Stimulated activated CD4-positive, alpha-beta T cell treated with anti-CD3 and anti-CD28 coated beads, Interleukin-2, amount 100 ng/mL, for 48 hours (primary cell): ENCODE measurements around the gene PRKG1.

ENCODE experiments used
- DNase-seq, 2 donors: peaks; one replicate each; pipeline ENCODE4 v3.0.0-alpha.2; 2020

PRKG1 gene

DNA sequence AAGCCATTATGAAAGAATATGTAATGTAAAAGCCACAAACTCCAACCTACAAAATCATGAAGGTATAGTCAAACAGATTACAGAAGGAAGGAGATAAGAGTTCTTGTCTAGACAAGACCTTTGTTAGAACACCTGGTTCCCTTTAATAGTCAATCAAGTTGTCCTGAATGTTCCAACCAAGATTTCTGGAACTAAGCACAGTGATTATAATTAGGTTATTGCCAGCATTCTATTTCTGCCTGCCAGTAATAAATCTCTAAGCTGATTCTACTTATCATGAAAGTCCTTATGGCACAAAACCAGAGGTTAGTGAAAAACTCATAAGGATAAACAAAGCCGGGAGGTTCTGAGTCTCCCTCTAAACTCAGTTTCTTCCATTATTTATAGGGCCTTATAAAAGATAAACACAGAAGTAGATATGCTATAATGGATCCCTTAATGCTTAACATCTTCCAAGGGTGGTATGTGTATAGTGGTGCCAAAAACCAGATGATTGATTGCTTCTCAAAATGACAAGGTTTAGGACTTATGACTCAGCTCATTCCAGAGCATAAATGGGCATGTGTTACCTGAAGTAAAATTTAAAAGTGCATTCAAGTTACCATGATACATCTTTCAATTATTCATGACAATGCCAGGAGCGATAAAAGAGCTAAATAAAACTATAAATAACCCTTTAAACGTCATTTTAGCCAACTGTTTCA is 387.9 kb downstream of the PRKG1 start:
- no peak for DNase-seq

DNA sequence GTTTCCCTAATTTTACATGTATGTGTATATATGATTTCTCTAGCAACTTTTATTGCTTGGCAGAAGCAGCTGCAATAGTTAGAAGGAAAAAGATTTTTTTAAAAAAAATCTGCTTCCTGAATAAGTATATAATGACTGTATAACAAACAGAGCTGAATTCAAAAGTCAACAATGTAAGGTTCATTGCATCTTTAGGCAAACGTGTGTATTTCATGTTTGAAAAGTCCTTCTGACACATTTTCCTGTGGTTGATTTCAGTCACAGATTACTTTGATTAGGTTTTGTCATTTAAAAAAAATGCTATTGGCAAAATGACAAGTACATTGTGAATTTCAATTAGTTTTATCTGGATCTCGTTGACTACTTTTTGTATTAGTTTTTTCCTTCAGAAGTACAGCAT is 394.1 kb downstream of the PRKG1 start:
- no peak for DNase-seq

DNA sequence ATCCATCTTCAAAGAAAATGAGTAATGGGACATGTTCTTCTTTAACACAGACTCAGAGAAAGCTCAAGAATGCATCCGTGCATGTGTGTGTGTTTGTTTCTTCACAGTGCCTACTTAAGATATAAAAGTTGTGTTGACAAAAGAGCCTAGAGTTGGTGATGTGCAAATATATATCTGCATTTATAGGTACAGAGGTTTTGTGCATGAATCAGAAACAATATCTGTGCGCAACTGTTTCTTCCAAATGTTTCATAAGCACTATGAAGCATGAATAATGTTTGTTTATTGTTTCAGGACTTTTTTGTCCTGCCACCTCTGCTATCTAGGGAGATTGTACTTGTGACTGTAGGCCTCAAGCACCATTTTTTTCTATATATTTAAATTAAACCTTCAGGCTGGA is 395.4 kb downstream of the PRKG1 start:
- DNase-seq, result no peak

DNA sequence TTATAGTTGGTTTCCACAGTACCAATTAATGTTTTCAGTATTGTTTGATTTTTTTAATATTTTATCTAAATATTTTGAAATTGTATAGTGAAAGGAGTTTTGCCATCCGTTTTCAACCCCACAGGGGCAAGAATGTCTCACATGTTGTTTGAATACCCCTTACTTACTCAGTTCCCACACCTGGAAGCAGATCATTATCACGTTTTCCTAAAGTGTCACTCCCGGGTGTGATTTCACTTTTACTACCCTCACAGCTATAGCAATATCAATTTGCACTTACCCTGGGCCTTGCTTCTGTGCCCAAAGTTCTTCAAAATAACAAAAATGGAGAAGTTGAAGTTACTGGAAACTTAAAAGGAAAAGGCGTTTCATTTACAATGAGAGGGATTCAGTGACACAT is 397.0 kb downstream of the PRKG1 start:
- DNase-seq, result no peak

DNA sequence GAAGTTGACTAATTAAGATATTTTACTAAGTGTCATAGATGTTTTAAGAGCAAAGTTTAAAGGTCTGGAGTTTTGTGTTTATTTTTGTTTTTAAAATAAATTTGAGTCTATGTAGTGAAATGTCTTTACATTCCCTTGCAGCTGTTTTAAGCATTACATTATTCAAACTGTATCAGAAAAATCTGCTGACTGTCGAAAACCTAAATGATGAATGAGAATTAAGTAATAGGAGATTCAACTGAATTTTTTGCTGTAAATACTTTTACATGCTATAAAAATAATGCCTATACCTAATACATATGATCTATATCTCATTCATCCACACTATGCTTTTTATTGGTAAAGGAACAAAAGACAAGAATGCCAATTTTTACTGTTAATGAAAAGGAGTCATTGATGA is 397.9 kb downstream of the PRKG1 start:
- DNase-seq, result no peak

DNA sequence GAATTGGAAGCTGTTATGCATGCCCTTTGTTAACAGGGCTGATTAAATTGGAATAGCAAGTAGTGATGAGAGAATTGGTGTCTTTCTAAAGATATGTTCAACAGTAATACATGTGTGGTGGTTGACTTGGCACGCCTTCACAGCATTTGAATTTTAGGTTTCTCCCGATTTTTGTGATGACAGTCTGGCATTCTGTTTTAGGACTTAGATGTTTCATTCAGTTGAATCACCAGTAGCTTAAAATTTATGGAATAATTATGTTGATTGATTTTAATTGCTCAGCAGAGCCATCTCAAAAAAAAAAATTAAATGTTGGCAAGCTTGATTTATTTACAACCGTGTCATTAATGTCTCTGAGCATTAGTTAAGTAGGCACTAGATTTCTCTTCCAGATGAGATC is 405.4 kb downstream of the PRKG1 start:
- DNase-seq, result no peak

DNA sequence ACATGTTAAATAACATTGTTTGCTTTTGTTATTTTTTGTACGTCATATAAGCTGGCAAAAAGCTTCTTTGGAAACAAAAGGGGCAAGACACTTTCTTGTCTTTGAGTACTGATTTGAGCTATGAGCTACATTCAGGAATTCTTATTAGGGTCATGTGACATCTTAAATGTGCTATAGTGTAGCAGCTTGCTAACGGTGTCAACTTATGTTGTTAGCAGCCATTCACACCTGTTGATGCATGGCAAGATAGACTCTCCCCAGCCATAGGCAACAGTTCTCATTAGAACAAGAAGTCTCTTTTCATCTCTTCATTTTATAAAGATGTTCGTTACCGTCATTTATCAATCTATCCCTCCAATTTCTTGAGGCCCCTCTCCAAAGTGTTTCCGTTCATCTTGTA is 411.4 kb downstream of the PRKG1 start:
- no peak for DNase-seq

DNA sequence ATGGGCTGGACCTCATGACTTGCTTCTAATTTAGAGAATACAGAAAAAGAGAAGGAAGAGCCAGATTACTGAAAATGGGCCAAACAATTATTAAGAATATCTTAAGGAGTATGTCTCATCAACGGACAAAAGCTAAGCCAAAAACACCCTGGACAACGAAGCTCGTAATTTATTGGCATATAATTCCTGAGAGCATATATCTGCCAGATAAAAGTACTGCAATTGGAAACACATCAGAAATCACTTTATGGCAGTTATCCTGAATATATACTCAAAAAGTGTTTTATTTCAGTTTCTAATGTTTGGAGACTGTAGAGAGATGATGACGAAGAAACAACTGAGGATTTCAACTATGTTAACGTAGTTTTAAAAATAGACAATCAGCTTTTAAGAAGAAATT is 413.3 kb downstream of the PRKG1 start:
- no peak for DNase-seq

DNA sequence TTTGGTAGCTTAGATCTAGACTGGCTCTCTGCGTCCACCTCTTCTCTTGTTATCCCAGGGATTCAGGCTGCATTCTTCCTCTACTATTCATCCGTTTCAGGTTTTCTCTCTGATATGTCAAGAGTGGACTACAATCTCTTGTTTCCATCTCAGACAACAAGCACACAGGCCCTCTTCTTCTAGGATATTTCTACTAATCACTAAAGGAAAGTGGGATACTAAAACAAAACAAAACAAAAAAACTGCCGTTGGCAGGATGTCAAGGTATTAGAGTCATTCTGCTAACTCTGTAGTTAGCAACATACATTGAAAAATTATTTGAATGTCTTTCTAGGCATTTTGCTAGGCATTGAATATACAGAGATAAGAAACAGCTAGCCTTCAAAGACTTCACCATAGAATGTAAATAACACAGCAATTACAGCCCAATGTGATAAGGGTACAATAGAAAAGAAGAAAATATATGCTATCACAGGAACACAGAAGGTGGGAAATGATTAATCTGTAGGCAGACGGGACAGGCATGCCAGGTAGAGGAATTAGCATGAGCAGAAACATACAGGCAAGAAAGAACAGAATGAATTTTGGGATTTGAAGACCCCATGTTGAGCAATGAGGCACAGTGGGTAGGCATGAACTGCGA is 414.6 kb downstream of the PRKG1 start:
- no peak for DNase-seq

DNA sequence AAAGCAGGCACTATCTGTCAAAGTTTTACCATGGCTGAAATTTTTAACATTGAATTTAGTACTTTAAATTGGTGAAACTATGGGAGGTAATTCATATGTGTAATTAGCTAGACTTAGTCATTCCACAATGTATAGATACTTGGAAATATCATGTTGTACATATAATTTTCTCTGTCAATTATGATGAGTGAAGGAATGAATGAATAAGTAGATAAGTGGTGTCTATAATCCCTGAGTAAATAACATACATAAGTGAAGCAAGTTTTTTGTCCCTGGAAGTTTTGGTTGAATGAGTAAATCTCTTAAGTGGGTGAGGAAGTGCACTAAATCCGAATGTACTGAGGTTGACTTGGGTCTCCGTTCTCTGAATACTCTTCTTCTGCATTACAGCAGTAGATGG is 424.1 kb downstream of the PRKG1 start:
- no peak for DNase-seq

DNA sequence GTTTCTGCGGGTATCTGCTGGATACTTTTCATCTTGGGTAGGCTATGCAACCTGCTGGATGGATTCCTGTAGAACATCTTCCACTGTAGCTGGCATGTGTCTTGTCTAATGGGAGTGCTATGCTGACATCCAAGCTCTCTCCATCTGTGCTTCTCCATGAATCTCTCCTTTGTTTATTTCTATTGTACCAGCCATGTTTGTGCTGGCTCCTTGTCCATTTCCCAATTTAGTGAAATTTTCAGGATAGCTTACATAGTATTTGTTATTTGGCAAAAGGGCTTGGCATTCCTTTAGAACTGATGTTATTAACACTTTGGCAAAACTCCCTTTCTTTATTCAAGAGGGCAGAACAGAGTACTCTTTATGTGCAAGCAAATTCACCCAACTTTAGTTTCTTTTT is 427.1 kb downstream of the PRKG1 start:
- DNase-seq, result no peak

DNA sequence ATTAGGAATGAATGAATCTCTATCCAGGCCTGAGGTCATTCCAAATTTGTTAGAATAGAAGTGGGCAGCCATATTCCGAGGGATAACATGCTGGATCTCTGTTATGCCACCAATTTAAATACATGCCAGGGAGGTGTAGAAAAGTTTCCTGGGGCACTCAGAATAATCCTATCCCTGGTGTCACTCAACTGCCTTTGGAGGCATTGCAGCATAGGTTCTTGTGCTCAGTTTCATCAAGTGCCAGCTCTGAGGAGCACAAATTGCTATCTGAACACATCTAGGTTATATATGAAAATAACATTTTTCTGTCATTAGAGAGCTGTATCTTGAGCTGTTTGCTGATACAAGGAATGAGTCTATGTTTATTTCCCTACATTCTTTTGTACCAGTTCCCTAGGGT is 427.8 kb downstream of the PRKG1 start:
- DNase-seq, result no peak

DNA sequence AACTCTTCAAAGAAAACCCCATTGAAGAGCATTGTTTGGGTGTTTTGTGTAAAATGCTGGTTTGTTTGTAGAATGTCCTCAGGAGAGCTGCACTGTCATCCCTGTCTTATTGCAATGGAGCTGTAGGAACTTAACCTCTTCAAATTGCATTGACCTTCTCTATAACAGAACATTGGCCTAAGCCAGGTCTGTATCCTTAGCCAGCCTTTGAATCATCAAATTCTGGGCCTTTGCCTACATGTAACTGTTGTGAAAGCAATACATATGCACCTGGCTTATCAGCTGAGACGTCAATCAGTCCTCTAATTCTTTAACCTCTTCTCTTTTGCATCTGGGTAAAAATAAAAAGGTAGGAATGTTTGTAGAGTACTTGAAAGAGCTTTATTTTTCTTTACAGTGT is 429.1 kb downstream of the PRKG1 start:
- DNase-seq, result no peak

DNA sequence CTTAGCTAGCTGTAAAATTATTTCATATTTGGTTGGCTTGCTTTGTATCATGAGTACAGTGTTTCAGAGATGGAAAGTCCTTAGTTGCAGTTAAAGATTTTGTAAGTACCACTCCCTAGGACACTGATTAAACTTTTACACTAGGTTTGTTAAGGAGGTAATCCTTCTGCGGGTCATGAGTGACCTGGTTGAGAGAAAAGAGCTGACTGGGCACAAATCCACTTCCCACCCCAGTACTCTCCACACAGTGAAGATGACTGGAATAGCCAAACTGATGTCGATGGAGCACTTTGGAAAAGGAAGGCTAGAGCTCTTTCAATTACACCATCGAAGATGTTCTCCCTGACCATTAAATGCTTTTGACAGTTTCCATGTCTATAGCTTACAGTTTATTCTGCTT is 433.2 kb downstream of the PRKG1 start:
- DNase-seq, result no peak

DNA sequence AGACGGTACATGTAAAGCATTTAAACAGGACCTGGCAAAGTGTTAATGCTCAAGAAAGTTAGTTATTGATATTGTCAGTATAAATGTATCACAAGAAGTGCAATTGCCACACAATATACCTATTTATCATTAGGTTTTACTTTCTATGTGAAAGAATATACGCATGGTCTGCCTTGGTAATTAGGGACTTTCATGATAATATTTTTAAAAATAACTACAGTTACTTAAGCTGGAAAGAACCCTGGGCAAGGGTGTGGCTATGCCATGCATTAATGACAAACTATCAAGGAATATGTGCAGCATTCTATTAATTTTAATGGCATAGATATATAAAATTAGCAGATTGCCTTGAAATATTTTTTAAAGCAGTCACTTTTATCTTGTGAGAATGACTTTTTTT is 433.9 kb downstream of the PRKG1 start:
- DNase-seq, result no peak

DNA sequence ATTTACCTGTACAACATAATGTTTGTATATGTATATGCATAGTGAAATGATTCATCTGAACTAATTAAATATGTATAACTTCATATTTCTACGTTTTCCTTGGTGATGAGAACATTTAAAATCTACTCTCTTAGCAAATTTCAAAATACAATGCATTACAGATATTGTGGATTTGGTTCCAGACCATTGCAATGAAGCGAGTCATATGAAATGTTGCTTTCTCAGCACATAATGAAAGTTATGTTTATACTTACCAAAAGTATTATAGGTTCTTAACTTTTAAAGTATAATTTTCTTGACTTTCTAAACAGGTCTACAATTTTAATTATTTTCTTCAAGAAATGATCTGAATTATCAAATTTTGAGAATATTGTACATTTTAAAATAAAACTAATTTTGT is 435.9 kb downstream of the PRKG1 start:
- DNase-seq, result no peak

DNA sequence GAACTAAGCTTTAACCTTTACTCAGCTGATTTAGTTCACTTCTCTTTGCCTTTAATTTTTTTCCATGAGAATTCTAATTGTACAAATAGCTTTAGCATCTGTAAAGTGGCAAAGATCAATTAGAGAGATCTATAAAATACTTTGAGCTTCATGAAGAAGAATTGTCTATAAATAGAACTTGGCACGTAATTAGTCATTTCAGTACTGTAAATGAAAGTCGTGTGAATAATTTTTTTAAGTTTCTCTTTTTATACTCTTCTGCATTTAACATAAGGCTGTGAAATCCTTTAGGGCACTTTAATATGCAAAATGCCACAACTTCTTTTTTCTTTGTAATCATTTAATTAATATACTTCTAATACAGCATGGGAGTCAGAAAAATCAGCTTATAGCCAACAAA is 447.3 kb downstream of the PRKG1 start:
- DNase-seq, result no peak

DNA sequence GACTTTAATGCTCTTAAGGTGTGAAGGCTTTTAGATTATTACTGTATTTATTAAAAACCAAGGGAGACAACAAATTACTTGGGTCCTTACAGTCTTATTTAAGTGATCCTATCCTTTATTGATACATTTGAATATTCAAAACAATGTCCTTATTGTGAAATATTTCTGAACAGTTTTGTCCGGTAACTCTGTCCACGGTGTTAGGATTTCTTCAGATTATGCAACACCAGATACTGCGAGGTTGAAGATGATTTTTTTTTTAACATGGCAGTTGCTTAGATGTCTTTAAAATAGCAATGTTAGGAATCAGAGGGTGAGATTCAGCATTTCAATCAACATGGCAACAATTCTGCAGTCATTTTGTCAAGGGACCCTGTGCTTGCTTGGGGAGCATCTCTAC is 448.6 kb downstream of the PRKG1 start:
- no peak for DNase-seq

DNA sequence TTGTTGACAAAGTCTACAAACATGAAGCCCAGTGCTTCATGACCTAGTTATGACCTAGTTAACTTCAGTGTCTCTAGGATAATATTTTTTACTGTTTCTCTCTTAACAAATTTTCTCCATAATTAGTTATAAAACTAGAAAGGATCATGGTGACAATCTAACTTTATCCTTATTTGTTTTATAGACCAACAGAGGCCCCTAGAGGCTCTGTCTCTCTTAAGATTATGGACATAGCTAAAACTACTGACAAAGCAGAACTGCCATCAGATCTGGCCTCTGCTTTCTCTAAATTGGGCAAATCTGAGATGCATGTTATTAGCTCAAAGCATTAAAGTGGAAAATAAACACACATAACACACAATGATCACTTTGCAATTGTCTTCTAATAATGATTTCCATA is 449.2 kb downstream of the PRKG1 start:
- DNase-seq, result no peak

DNA sequence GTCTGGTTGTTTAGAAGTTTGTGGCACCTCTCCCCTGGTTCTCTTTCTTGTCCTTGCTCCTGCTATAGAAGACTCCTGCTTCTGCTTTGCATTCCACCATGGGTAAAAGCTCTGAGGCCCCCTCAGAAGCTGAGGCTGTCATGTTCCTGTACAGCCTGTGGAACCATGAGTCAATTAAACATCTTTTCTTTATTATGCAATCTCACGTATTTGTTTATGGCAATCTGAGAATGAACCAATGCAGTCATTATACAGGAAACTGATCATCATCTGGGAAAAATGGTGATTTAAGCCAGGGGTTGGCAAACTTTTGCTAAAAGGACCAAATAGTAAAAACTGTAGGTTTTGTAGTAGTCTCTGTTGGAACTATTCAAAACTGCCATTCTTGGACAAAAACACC is 449.8 kb downstream of the PRKG1 start:
- no peak for DNase-seq

DNA sequence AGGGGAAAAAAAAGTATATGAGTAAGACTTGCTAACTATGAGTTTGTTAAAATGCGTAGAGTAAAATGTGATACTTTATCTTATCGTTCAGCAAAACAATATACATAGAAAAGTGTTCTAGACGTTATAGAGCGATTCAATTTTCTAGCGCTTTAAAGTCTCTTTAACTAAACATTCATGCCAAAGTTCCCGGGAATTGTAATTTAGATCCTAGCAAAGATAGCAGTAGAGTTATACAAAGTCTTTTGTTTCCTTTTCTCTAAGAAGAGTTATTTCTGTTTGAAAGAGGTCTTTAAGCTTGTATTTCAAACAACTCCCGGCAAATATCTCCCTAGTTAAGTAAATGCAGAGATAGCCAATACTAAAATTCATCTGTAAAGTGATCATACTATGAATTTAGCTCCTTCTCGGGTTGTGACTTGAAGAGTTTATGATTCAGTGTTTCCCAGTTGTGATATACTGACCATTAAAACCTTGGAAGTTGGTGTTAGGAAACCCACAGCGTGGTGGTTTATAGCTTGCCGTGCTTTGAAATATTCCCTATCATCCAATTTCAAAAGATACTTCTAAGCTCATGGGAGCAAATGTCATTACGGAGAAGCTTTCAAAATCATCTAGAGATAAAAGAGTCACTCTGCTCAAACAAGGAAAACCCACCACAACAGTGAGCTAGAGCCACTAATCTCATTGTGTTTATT is 453.4 kb downstream of the PRKG1 start:
- no peak for DNase-seq

DNA sequence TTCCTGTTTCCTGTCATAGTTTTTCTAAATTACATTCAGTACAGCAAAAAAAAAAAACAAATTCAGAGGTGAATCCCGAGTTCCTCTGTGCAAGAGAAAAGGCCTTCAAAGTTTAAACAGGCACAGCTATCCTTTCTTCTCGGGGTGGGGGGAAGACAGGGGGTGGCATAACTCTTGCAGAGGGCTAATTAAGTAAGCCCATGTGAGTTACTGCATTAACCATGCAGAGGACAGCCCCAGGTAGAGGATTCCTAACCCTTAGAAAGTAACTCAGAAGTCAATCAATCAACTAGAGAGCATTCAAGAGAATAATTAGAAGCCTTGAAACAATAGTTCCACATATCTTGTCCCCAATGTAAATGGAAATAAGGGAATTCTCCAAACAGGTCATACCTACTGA is 454.2 kb downstream of the PRKG1 start:
- no peak for DNase-seq

DNA sequence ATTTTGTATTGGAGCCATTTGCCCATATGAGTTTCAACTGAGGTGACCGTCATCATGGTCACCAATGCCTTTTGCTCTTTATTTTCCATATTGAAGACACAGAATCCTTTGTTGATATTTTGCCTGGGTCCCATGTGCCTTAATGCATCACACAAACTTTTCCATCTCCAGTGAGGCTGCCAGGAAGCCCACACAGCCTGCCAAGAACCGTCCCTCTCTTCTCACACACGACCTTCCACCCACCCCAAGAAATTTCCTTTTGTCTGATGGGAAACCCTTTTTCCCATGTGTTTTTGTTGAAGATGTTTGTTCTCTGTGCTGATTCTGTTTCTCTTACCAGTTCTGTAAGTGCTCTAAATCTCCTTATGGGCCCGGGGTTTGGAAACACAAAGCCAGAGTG is 456.3 kb downstream of the PRKG1 start:
- no peak for DNase-seq

DNA sequence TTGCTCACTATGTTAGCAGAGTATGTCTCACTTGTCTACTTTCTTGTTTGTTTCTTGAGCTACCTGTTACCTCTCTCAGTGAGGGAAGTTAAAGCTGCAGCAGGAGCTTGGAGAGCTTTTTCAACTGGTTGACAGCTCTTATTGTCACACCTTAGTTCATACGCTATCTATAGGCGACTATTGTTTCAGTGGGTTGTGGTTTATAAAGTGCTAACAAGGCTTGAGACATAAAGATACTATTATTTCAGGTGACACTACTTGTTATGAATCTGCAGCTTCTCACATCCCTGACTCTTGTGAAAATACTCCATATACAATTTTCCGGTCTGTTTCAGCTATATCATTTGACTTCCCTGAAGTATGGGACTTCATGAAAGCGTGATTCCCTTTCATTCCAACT is 457.8 kb downstream of the PRKG1 start:
- DNase-seq, result no peak

DNA sequence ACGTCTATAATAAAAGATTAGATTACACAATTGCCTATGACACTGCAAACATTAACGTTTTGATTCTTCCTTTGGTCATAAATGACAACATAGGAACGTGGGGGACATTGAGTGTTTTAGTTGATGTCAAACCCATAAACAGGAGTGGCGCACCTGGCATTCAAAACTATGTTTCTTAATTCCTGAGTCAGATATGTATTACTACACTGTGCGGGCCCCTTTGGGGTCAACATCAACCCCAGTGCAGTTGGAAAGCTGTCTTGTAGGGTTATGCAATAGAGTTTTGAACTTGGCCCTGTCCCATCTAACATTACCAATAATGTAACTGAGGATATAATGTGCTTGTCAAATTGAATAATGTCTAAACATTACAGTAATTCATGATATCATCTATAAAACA is 468.6 kb downstream of the PRKG1 start:
- DNase-seq, result no peak
